Esophagus squamous epithelium (tissue), 5 donors: ENCODE data around the gene ESM1. TPM values are rescaled to one million over a fixed set of nuclear protein-coding genes. Genes with fewer than 3 reads are reported as not detected.

Experiments used
- DNase-seq: peaks from one replicate; lab custom pipeline; 2025; lab: John Stamatoyannopoulos, UW
- H3K27ac ChIP-seq, 4 donors: fragments of 200-600 bp; sonication (generic); one replicate each; pipeline ENCODE4 v1.5.1; 2016 to 2019; ENCODE audit warnings: mild to moderate bottlenecking in 1 of 4
- H3K27me3 ChIP-seq, 4 donors: fragments of 200-600 bp; sonication (generic); 1 replicate in 3 of 4; 2 replicates in 1 of 4; pipeline versions ENCODE4 v1.5.1 to v1.6.0; 2017 to 2021; ENCODE audit warnings: antibody characterized with exemption in 1 of 4
- H3K36me3 ChIP-seq, 3 donors: fragments of 200-600 bp; sonication (generic); one replicate each; pipeline ENCODE4 v1.5.1; 2016 to 2019
- H3K4me1 ChIP-seq, 3 donors: fragments of 200-600 bp; sonication (generic); one replicate each; pipeline ENCODE4 v1.5.1; 2017 to 2019
- H3K4me3 ChIP-seq, 4 donors: fragments of 200-600 bp; sonication (generic); 1 replicate in 3 of 4; 2 replicates in 1 of 4; pipeline ENCODE4 v1.5.1; 2016 to 2019; ENCODE audit warnings: mild to moderate bottlenecking in 2 of 4, moderate library complexity in 1 of 4
- H3K9me3 ChIP-seq, 3 donors: fragments of 200-600 bp; sonication (generic); one replicate each; pipeline ENCODE4 v1.5.1; 2016 to 2019
- CTCF ChIP-seq, 6 experiments: fragments of 450-650 bp in 4 of 6; fragments of 200-600 bp in 2 of 6; sonication (generic) in 2 of 6; IDR thresholded peaks; one replicate each; pipeline ENCODE4 v1.5.1; 2016 to 2019; ENCODE audit warnings: antibody characterized with exemption in 6 of 6, mild to moderate bottlenecking in 4 of 6, moderate library complexity in 4 of 6
- POLR2A ChIP-seq, 4 donors: fragments of 450-650 bp; IDR thresholded peaks; one replicate each; pipeline ENCODE4 v1.6.1; 2017; ENCODE audit warnings: antibody characterized with exemption in 4 of 4, mild to moderate bottlenecking in 4 of 4, moderate library complexity in 3 of 4
- WGBS, 2 donors: methylation state at CpG; one replicate each; pipeline ENCODE4 v1.1.5; 2018; 5-methylcytosine and 5-hydroxymethylcytosine counted together
- intact Hi-C: fragments of 100-400 bp; cut with DNase I; formaldehyde crosslinking; loops from one replicate; pipeline ENCODE4 v1.15.0; 2022
- total RNA-seq, 4 donors: library from RNA; depleted of rRNA; stranded (reverse); fragments of >200 nt; gene quantifications; one replicate each; pipeline ENCODE4 v1.1.0, GENCODE V29; 2016
- donor health status: DM: yes; HTN: yes; CAD: no.

ESM1 gene
- total RNA-seq, 4 donors from 2014 or later: 0.95 TPM; not detected in 3

- TF ChIP-seq POLR2A (IDR thresholded peaks at IDR 0.05) (no peak), CTCF (IDR thresholded peaks at IDR 0.05) (no peak)
- Histone ChIP-seq H3K4me1 (no peaks in the 10 kb centered on the region), H3K27me3 (peaks cover 0 to 19% (median 0%) of the 10 kb centered on the region in 4 donors), H3K9me3 (no peaks in the 10 kb centered on the region), H3K27ac (no peak overlapping the region), H3K4me3 (no peak overlapping the region), H3K36me3 (no peaks in the 10 kb centered on the region)
- no peak for DNase-seq
- intact Hi-C loops: no loop called here
- WGBS, 2 donors: 37 to 50% methylated on average over 1 of the region's 1 CpG
Measured at GRCh38 chr5:54947187-54947586, 38.2 kb downstream of the ESM1 start.

- TF ChIP-seq CTCF (IDR thresholded peaks at IDR 0.05) (no peak), POLR2A (IDR thresholded peaks at IDR 0.05) (no peak)
- Histone ChIP-seq H3K27me3 (peaks cover 0 to 13% (median 0%) of the 10 kb centered on the region in 4 donors), H3K36me3 (no peaks in the 10 kb centered on the region), H3K4me1 (no peaks in the 10 kb centered on the region), H3K4me3 (no peak overlapping the region), H3K9me3 (no peaks in the 10 kb centered on the region), H3K27ac (no peak overlapping the region)
- intact Hi-C loops: no loop called here
- DNase-seq: no peak
- 37 to 61% methylated on average over 3 of the region's 3 CpGs for WGBS, 2 donors
Measured at GRCh38 chr5:54946306-54946819, 39.0 kb downstream of the ESM1 start.

- intact Hi-C loops: no loop called here
- peak in 5 of 6 experiments; percentile 40 to 64 (median 48) for TF ChIP-seq CTCF (IDR thresholded peaks at IDR 0.05)
- TF ChIP-seq POLR2A (IDR thresholded peaks at IDR 0.05): no peak
Measured at GRCh38 chr5:54944364-54944763, 41.0 kb downstream of the ESM1 start.

GRCh38 chr5:54942064-54942778, 43.2 kb downstream of the ESM1 start:
- intact Hi-C loops: no loop called here

More at GRCh38 chr5:54944364-54944763, 41.0 kb downstream of the ESM1 start:
- H3K36me3 ChIP-seq: no peaks in the 10 kb centered on the region
- no peak for DNase-seq
- peaks cover 0 to 15% (median 0%) of the 10 kb centered on the region in 4 donors for H3K27me3 ChIP-seq
- WGBS, 2 donors: 62 to 63% methylated on average over 7 of the region's 7 CpGs
- H3K4me1 ChIP-seq: no peaks in the 10 kb centered on the region
- no peak overlapping the region for H3K4me3 ChIP-seq
- H3K27ac ChIP-seq: no peak overlapping the region
- no peaks in the 10 kb centered on the region for H3K9me3 ChIP-seq

More at GRCh38 chr5:54942064-54942778, 43.2 kb downstream of the ESM1 start:
- TF ChIP-seq POLR2A (IDR thresholded peaks at IDR 0.05) (no peak), CTCF (IDR thresholded peaks at IDR 0.05) (no peak)
- Histone ChIP-seq H3K9me3 (no peaks in the 10 kb centered on the region), H3K4me3 (no peak overlapping the region), H3K27me3 (peaks cover 0 to 15% (median 0%) of the 10 kb centered on the region in 4 donors), H3K27ac (no peak overlapping the region), H3K36me3 (no peaks in the 10 kb centered on the region), H3K4me1 (no peaks in the 10 kb centered on the region)
- no peak for DNase-seq
- WGBS, 2 donors: 51 to 64% methylated on average over 9 of the region's 9 CpGs
